GM23338 (cell line): Measurements from ENCODE around the gene IGF2BP3.

ENCODE experiments used
- CREB1 ChIP-seq: fragments of 250-450 bp; sonication (Bioruptor Pico); IDR thresholded peaks from 2 replicates; pipeline ENCODE4 v1.5.0; 2020; ENCODE audit warnings: low read depth, mild to moderate bottlenecking, moderate library complexity
- CTCF ChIP-seq, 2 experiments: fragments of 200-600 bp in 1 of 2; sonication (generic) in 1 of 2; conservative IDR thresholded peaks; 2 replicates each; pipeline versions ENCODE4 v1.5.1 to v1.6.1; 2016 to 2017; ENCODE audit warnings: antibody characterized with exemption in 2 of 2, low read depth in 2 of 2, mild to moderate bottlenecking in 2 of 2, moderate library complexity in 1 of 2
- EZH2 ChIP-seq: fragments of 200-600 bp; sonication (generic); IDR thresholded peaks from one replicate; pipeline ENCODE4 v1.8.0; 2017; ENCODE audit warnings: antibody characterized with exemption, mild to moderate bottlenecking, low read depth; ENCODE audit not compliant: unreplicated experiment
- EZH2phosphoT487 ChIP-seq: fragments of 200-600 bp; sonication (generic); IDR thresholded peaks from one replicate; pipeline ENCODE4 v1.8.1; 2018; ENCODE audit warnings: antibody characterized with exemption; ENCODE audit not compliant: unreplicated experiment
- JUNB ChIP-seq: IDR thresholded peaks from one replicate; pipeline ENCODE4 v1.6.1; 2016; ENCODE audit warnings: antibody characterized with exemption; ENCODE audit not compliant: unreplicated experiment
- POLR2AphosphoS5 ChIP-seq: IDR thresholded peaks from 2 replicates; pipeline ENCODE4 v1.6.1; 2016; ENCODE audit warnings: antibody characterized with exemption, low read depth
- REST ChIP-seq: IDR thresholded peaks from one replicate; pipeline ENCODE4 v1.6.1; 2018; ENCODE audit warnings: antibody characterized with exemption; ENCODE audit not compliant: unreplicated experiment
- STAT1 ChIP-seq: IDR thresholded peaks from one replicate; pipeline ENCODE4 v1.6.1; 2016; ENCODE audit warnings: antibody characterized with exemption; ENCODE audit not compliant: unreplicated experiment
- ZNF331 ChIP-seq: fragments of 250-450 bp; sonication (Bioruptor Pico); IDR thresholded peaks from 2 replicates; pipeline ENCODE4 v1.5.0; 2020; ENCODE audit warnings: low read depth, mild to moderate bottlenecking, moderate library complexity
- ZNF462 ChIP-seq: fragments of 250-450 bp; sonication (Bioruptor Pico); IDR thresholded peaks from 2 replicates; pipeline ENCODE4 v1.5.0; 2020; ENCODE audit warnings: mild to moderate bottlenecking, moderate library complexity
- TF ChIP-seq, protein P1 (sequence below): IDR thresholded peaks from 2 replicates; pipeline ENCODE4 v1.6.1; 2016; ENCODE audit warnings: antibody characterized with exemption

GRCh38 chr7:23472556-23472955, 2.3 kb upstream of the IGF2BP3 start:
- TF ChIP-seq EZH2 (no peak), REST (no peak), POLR2AphosphoS5 (no peak), CTCF (conservative IDR thresholded peaks at IDR 0.05; ENCODE audit: low read depth in 2 of 2) (no peak), ZNF331 (CRISPR knock-in tag) (no peak), CREB1 (no peak), EZH2phosphoT487 (no peak), STAT1 (no peak), JUNB (no peak), ZNF462 (CRISPR knock-in tag) (no peak)
- TF ChIP-seq, protein P1, sequence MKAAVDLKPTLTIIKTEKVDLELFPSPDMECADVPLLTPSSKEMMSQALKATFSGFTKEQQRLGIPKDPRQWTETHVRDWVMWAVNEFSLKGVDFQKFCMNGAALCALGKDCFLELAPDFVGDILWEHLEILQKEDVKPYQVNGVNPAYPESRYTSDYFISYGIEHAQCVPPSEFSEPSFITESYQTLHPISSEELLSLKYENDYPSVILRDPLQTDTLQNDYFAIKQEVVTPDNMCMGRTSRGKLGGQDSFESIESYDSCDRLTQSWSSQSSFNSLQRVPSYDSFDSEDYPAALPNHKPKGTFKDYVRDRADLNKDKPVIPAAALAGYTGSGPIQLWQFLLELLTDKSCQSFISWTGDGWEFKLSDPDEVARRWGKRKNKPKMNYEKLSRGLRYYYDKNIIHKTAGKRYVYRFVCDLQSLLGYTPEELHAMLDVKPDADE, result no peak
